Stomach (tissue), 4 donors: Measurements from ENCODE around the gene TNFRSF21.

Experiments used
- CTCF ChIP-seq, 7 experiments: fragments of 450-650 bp in 4 of 7; fragments of 200-600 bp in 3 of 7; sonication (generic) in 3 of 7; IDR thresholded peaks; one replicate each; pipeline ENCODE4 v1.5.1; 2016 to 2019; ENCODE audit warnings: antibody characterized with exemption in 7 of 7, control low read depth in 2 of 7, mild to moderate bottlenecking in 1 of 7
- POLR2AphosphoS5 ChIP-seq, 3 donors: sonication (generic); formaldehyde crosslinking; IDR thresholded peaks; one replicate each; pipeline ENCODE4 v1.6.1; 2016; ENCODE audit warnings: antibody characterized with exemption in 3 of 3

- TF ChIP-seq POLR2AphosphoS5 (IDR thresholded peaks at IDR 0.05) (no peak), CTCF (IDR thresholded peaks at IDR 0.05) (no peak)
These were observed 48.5 kb downstream of the TNFRSF21 start for GRCh38 chr6:47261191-47261590.
